VCaP (cell line): Measurements from ENCODE around the gene LPP.

ENCODE experiments used
- H3K27ac ChIP-seq: fragments of 450-650 bp; 2 replicates; pipeline ENCODE4 v1.5.1; 2017
- CTCF ChIP-seq: fragments of 450-650 bp; conservative IDR thresholded peaks from 2 replicates; pipeline ENCODE4 v1.5.1; 2017; ENCODE audit warnings: mild to moderate bottlenecking, moderate library complexity

LPP gene

GRCh38 chr3:188817935-188818269, 663.9 kb downstream of the LPP start:
- TF ChIP-seq CTCF, result no peak
- no peak overlapping the region for H3K27ac ChIP-seq

- TF ChIP-seq CTCF, result no peak
- no peak overlapping the region for H3K27ac ChIP-seq
Observed at GRCh38 chr3:188818282-188818681, 664.3 kb downstream of the LPP start.

GRCh38 chr3:188819939-188820338, 666.0 kb downstream of the LPP start:
- H3K27ac ChIP-seq, result no peak overlapping the region
- TF ChIP-seq CTCF, result no peak

GRCh38 chr3:188822004-188822403, 668.0 kb downstream of the LPP start:
- TF ChIP-seq CTCF, result no peak
- H3K27ac ChIP-seq, result no peak overlapping the region

GRCh38 chr3:188822411-188822810, 668.5 kb downstream of the LPP start:
- H3K27ac ChIP-seq, result no peak overlapping the region
- no peak for TF ChIP-seq CTCF

- no peak overlapping the region for H3K27ac ChIP-seq
- no peak for TF ChIP-seq CTCF
Observed at GRCh38 chr3:188824566-188824965, 670.6 kb downstream of the LPP start.

- no peak overlapping the region for H3K27ac ChIP-seq
- no peak for TF ChIP-seq CTCF
Observed at GRCh38 chr3:188825901-188826300, 671.9 kb downstream of the LPP start.

GRCh38 chr3:188826574-188826973, 672.6 kb downstream of the LPP start:
- no peak for TF ChIP-seq CTCF
- H3K27ac ChIP-seq, result no peak overlapping the region
